WTC11 (cell line): ENCODE measurements around the gene SFMBT1.

Source experiments
- ATF1 ChIP-seq: sonication (generic); formaldehyde crosslinking; IDR thresholded peaks from 2 replicates; pipeline ENCODE4 v1.8.1; 2023; ENCODE audit warnings: mild to moderate bottlenecking, moderate library complexity, missing genetic modification reagents
- CTCF ChIP-seq: fragments of 200-600 bp; IDR thresholded peaks from 2 replicates; pipeline ENCODE4 v1.8.0; 2022; ENCODE audit warnings: antibody characterized with exemption
- ETV6 ChIP-seq: sonication (generic); formaldehyde crosslinking; IDR thresholded peaks from 2 replicates; pipeline ENCODE4 v1.8.1; 2022; ENCODE audit warnings: mild to moderate bottlenecking, missing genetic modification reagents
- TEAD1 ChIP-seq: sonication (generic); formaldehyde crosslinking; IDR thresholded peaks from 2 replicates; pipeline ENCODE4 v1.8.0; 2022; ENCODE audit warnings: mild to moderate bottlenecking, missing genetic modification reagents
- TEAD4 ChIP-seq: sonication (generic); formaldehyde crosslinking; IDR thresholded peaks from 2 replicates; pipeline ENCODE4 v1.8.0; 2022; ENCODE audit warnings: mild to moderate bottlenecking, missing genetic modification reagents
- ZNF317 ChIP-seq: sonication (generic); formaldehyde crosslinking; IDR thresholded peaks from 2 replicates; pipeline ENCODE4 v1.8.1; 2023; ENCODE audit warnings: low read depth, mild to moderate bottlenecking, moderate library complexity, missing genetic modification reagents, borderline replicate concordance
- TF ChIP-seq, protein P1 (sequence below): sonication (generic); formaldehyde crosslinking; IDR thresholded peaks from 2 replicates; pipeline ENCODE4 v1.8.1; 2023; ENCODE audit warnings: mild to moderate bottlenecking, missing genetic modification reagents, moderate library complexity
- TF ChIP-seq, protein P2 (sequence below): sonication (generic); formaldehyde crosslinking; IDR thresholded peaks from 2 replicates; pipeline ENCODE4 v1.8.1; 2022; ENCODE audit warnings: low read depth, mild to moderate bottlenecking, moderate library complexity, missing genetic modification reagents, borderline replicate concordance
- TF ChIP-seq, protein P3 (sequence below): sonication (generic); formaldehyde crosslinking; IDR thresholded peaks from 2 replicates; pipeline ENCODE4 v1.8.1; 2022; ENCODE audit warnings: low read depth, missing genetic modification reagents, borderline replicate concordance
- TF ChIP-seq, protein P4 (sequence below): sonication (generic); formaldehyde crosslinking; conservative IDR thresholded peaks from 2 replicates; pipeline ENCODE4 v1.8.1; 2023; ENCODE audit warnings: mild to moderate bottlenecking, low read depth, missing genetic modification reagents, moderate library complexity
- TF ChIP-seq, protein P5 (sequence below): sonication (generic); formaldehyde crosslinking; IDR thresholded peaks from 2 replicates; pipeline ENCODE4 v1.8.1; 2023; ENCODE audit warnings: mild to moderate bottlenecking, missing genetic modification reagents

DNA sequence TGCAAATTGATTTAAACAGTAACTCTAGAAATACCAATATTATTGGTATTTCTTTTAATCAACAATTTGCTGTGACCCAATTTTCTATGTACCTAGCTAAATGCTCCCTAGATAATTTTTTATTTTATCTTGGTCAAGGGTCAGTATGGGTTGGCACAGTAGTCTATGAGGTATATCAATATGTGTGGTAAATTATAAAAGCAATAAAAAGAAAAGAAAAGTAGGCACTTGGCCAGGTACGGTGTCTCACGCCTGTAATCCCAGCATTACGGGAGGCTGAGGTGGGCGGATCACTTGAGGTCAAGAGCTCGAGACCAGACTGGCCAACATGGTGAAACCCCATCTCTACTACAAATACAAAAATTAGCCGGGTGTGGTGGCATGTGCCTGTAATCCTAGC lies 114.5 kb downstream of the SFMBT1 start:
- TF ChIP-seq, protein P1, sequence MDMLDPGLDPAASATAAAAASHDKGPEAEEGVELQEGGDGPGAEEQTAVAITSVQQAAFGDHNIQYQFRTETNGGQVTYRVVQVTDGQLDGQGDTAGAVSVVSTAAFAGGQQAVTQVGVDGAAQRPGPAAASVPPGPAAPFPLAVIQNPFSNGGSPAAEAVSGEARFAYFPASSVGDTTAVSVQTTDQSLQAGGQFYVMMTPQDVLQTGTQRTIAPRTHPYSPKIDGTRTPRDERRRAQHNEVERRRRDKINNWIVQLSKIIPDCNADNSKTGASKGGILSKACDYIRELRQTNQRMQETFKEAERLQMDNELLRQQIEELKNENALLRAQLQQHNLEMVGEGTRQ (CRISPR knock-in tag) = no peak
- TF ChIP-seq, protein P2, sequence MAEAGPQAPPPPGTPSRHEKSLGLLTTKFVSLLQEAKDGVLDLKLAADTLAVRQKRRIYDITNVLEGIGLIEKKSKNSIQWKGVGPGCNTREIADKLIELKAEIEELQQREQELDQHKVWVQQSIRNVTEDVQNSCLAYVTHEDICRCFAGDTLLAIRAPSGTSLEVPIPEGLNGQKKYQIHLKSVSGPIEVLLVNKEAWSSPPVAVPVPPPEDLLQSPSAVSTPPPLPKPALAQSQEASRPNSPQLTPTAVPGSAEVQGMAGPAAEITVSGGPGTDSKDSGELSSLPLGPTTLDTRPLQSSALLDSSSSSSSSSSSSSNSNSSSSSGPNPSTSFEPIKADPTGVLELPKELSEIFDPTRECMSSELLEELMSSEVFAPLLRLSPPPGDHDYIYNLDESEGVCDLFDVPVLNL (CRISPR knock-in tag) = no peak
- TF ChIP-seq, protein P3, sequence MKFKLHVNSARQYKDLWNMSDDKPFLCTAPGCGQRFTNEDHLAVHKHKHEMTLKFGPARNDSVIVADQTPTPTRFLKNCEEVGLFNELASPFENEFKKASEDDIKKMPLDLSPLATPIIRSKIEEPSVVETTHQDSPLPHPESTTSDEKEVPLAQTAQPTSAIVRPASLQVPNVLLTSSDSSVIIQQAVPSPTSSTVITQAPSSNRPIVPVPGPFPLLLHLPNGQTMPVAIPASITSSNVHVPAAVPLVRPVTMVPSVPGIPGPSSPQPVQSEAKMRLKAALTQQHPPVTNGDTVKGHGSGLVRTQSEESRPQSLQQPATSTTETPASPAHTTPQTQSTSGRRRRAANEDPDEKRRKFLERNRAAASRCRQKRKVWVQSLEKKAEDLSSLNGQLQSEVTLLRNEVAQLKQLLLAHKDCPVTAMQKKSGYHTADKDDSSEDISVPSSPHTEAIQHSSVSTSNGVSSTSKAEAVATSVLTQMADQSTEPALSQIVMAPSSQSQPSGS = no peak
- no peak for TF ChIP-seq ATF1 (CRISPR knock-in tag)
- TF ChIP-seq CTCF = no peak
- no peak for TF ChIP-seq ZNF317 (CRISPR knock-in tag)
- TF ChIP-seq TEAD1 (CRISPR knock-in tag) = no peak
- TF ChIP-seq ETV6 (CRISPR knock-in tag) = no peak
- TF ChIP-seq TEAD4 (CRISPR knock-in tag) = no peak
- TF ChIP-seq, protein P4, sequence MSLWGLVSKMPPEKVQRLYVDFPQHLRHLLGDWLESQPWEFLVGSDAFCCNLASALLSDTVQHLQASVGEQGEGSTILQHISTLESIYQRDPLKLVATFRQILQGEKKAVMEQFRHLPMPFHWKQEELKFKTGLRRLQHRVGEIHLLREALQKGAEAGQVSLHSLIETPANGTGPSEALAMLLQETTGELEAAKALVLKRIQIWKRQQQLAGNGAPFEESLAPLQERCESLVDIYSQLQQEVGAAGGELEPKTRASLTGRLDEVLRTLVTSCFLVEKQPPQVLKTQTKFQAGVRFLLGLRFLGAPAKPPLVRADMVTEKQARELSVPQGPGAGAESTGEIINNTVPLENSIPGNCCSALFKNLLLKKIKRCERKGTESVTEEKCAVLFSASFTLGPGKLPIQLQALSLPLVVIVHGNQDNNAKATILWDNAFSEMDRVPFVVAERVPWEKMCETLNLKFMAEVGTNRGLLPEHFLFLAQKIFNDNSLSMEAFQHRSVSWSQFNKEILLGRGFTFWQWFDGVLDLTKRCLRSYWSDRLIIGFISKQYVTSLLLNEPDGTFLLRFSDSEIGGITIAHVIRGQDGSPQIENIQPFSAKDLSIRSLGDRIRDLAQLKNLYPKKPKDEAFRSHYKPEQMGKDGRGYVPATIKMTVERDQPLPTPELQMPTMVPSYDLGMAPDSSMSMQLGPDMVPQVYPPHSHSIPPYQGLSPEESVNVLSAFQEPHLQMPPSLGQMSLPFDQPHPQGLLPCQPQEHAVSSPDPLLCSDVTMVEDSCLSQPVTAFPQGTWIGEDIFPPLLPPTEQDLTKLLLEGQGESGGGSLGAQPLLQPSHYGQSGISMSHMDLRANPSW = no peak
- TF ChIP-seq, protein P5, sequence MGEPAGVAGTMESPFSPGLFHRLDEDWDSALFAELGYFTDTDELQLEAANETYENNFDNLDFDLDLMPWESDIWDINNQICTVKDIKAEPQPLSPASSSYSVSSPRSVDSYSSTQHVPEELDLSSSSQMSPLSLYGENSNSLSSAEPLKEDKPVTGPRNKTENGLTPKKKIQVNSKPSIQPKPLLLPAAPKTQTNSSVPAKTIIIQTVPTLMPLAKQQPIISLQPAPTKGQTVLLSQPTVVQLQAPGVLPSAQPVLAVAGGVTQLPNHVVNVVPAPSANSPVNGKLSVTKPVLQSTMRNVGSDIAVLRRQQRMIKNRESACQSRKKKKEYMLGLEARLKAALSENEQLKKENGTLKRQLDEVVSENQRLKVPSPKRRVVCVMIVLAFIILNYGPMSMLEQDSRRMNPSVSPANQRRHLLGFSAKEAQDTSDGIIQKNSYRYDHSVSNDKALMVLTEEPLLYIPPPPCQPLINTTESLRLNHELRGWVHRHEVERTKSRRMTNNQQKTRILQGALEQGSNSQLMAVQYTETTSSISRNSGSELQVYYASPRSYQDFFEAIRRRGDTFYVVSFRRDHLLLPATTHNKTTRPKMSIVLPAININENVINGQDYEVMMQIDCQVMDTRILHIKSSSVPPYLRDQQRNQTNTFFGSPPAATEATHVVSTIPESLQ (CRISPR knock-in tag) = no peak
